KBM-7 (cell line): Measurements from ENCODE around the gene SGCG.

ENCODE experiments used
- DNase-seq: peaks from one replicate; pipeline ENCODE4 v3.0.0-alpha.2; 2015
- in situ Hi-C: fragments of 300-500 bp; cut with MboI; formaldehyde crosslinking; loops from 2 replicates; pipeline ENCODE4 v1.14.3; 2020; ENCODE audit warnings: low sequenced_read_pairs, low pct_unique_long_range_greater_than_20kb, mixed read lengths

SGCG gene

DNA sequence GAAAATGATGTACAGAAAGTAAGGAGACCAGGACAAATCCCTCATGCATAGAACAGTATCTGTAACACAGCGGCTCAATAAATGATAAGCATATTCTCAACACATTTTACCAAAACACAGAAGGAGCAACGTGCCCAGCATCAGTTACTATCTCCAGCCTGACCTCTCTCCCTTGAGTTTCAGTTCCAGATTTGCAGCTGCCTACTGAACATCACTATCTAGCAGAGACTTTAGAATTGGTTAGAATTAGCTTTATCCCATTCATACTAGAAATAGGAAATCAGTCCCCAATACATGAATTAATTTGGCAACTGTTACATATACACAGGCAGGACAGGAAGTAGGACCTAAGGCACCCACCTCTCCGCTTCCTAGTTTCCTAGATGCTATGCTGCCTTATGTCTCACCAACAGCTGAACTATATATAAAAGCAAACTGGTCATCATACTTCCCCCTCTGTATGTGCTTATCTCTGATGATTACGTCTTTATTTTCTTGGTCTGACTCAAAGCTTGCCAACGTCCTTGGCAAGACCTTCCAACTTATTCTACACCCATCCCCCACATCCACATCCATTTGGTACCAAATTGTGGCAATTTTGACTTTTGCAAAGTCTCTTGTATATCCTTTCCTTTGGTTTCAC lies 191.6 kb downstream of the SGCG start:
- no peak for DNase-seq
- in situ Hi-C loops, result no loop called here
